ENCODE measurements around the gene LILRA6. TPM values are rescaled to one million over a fixed set of nuclear protein-coding genes. Genes with fewer than 3 reads are reported as not detected.
"Not testable (repeated sequence)": the region's sequence is repeated elsewhere in the genome, so short reads cannot be mapped to it uniquely, and the experiment has no call there.

LILRA6 gene
- total RNA-seq, 2 experiments from 2014 or later = 0.60 TPM; not detected in 1

DNA sequence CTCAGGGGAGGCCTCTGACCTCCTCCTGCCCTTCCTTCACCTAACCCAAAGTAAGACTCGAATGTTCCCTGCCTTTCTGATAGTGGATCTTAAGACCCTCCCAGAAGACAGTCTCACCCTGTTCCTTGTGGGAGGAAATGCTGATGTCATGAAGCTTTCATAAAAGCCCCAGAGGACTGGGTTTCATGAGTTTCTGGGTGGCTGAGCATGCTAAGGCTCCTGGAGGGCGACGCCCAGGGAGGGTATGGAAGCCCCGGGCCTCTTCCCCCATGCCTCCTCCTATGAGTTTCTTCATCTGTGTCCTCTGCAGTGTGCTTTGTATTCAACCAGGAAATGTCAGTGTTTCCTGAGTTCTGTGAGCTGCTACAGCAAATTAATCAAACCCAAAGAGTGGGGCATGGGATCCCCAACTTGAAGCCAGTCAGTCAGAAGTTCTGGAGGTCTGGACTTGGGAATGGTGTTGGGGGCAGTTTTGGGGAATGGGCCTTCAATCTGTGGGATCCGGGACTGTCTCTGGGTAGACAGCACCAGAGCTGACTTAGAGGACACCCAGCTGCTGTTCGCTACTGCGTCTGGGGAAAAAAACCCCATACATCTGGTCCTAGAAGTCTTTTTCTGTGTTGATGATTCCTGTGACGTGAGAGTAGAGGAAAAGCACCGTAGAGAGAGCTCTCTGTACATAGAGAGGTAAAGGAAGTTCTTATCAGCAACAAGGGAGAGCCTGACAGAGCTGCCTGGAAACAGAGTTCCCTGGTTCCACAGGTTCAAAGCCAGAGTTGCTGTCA, 40.3 kb upstream of the LILRA6 start:
- no peak for DNase-seq
- Mint-ChIP-seq H3K36me3 (ENCODE audit: low read depth) (no peaks in the 10 kb centered on the region), H3K27ac (no peak overlapping the region), H3K9me3 (no peaks in the 10 kb centered on the region), H3K4me1 (ENCODE audit: low read depth) (peaks cover 5% of the 10 kb centered on the region), H3K27me3 (peaks cover 45% of the 10 kb centered on the region), H3K4me3 (no peak overlapping the region)
- TF ChIP-seq, protein P1, sequence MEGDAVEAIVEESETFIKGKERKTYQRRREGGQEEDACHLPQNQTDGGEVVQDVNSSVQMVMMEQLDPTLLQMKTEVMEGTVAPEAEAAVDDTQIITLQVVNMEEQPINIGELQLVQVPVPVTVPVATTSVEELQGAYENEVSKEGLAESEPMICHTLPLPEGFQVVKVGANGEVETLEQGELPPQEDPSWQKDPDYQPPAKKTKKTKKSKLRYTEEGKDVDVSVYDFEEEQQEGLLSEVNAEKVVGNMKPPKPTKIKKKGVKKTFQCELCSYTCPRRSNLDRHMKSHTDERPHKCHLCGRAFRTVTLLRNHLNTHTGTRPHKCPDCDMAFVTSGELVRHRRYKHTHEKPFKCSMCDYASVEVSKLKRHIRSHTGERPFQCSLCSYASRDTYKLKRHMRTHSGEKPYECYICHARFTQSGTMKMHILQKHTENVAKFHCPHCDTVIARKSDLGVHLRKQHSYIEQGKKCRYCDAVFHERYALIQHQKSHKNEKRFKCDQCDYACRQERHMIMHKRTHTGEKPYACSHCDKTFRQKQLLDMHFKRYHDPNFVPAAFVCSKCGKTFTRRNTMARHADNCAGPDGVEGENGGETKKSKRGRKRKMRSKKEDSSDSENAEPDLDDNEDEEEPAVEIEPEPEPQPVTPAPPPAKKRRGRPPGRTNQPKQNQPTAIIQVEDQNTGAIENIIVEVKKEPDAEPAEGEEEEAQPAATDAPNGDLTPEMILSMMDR (IDR thresholded peaks at IDR 0.05) = no peak
- ATAC-seq (ENCODE audit: poor library complexity) = no peak
- no peaks in the 10 kb centered on the region for H3K9me3 ChIP-seq (ENCODE audit: control insufficient read depth in 1 of 2, insufficient read depth in 1 of 2, low read length in 2 of 2)
- ChIA-PET CTCF (no interaction called here), POLR2A (no interaction called here)
- intact Hi-C loops (cut with DNase I, micrococcal nuclease) = no loop called here
- peaks cover 7 to 12% of the 10 kb centered on the region in 2 experiments for H3K27me3 ChIP-seq (ENCODE audit: control insufficient read depth in 1 of 2, insufficient read depth in 2 of 2, low read length in 2 of 2)
- peaks cover 2% of the 10 kb centered on the region for H3K4me1 ChIP-seq (ENCODE audit: insufficient read depth, low read length)
- no peaks in the 10 kb centered on the region for H3K36me3 ChIP-seq (ENCODE audit: insufficient read depth, low read length)
- H3K4me3 ChIP-seq (ENCODE audit: low read length) = no peak overlapping the region
- no peak overlapping the region for H3K27ac ChIP-seq (ENCODE audit: low read depth in 1 of 2, low read length in 2 of 2)

GRCh38 chr19:54281729-54282075, 39.1 kb upstream of the LILRA6 start:
- H3K27ac Mint-ChIP-seq; H3K36me3 ChIP-seq (ENCODE audit: insufficient read depth, low read length); H3K36me3 Mint-ChIP-seq (ENCODE audit: low read depth); ATAC-seq (ENCODE audit: poor library complexity); H3K9me3 Mint-ChIP-seq; H3K9me3 ChIP-seq (ENCODE audit: control insufficient read depth in 1 of 2, insufficient read depth in 1 of 2, low read length in 2 of 2); DNase-seq; H3K27me3 ChIP-seq (ENCODE audit: control insufficient read depth in 1 of 2, insufficient read depth in 2 of 2, low read length in 2 of 2); H3K4me1 ChIP-seq (ENCODE audit: insufficient read depth, low read length); CTCF ChIA-PET; H3K27ac ChIP-seq (ENCODE audit: low read depth in 1 of 2, low read length in 2 of 2); intact Hi-C loops (cut with DNase I, micrococcal nuclease); H3K4me1 Mint-ChIP-seq (ENCODE audit: low read depth); H3K4me3 Mint-ChIP-seq; POLR2A ChIA-PET; H3K4me3 ChIP-seq (ENCODE audit: low read length): not testable (repeated sequence)
- H3K27me3 Mint-ChIP-seq = peaks cover 44% of the 10 kb centered on the region

- no peak within 1 kb of the TSS for H3K27ac Mint-ChIP-seq
- H3K4me1 ChIP-seq (ENCODE audit: insufficient read depth, low read length) = peaks cover 2% of the 10 kb centered on the region
- H3K27ac ChIP-seq (ENCODE audit: low read depth in 1 of 2, low read length in 2 of 2) = no peak within 1 kb of the TSS
- peaks cover 7 to 9% of the 10 kb centered on the region in 2 experiments for H3K27me3 ChIP-seq (ENCODE audit: control insufficient read depth in 1 of 2, insufficient read depth in 2 of 2, low read length in 2 of 2)
- H3K4me3 Mint-ChIP-seq = no peak within 1 kb of the TSS
- no peaks in the 10 kb centered on the region for H3K36me3 ChIP-seq (ENCODE audit: insufficient read depth, low read length)
- H3K4me3 ChIP-seq (ENCODE audit: low read length) = peak within 1 kb of the TSS; percentile 29
- ATAC-seq (ENCODE audit: poor library complexity) (no peak), DNase-seq (peak in 2 of 14 experiments; percentile 34 to 38)
- H3K27me3 Mint-ChIP-seq = peaks cover 50% of the 10 kb centered on the region
- ChIA-PET POLR2A (no interaction called here), CTCF (no interaction called here)
- H3K9me3 ChIP-seq (ENCODE audit: control insufficient read depth in 1 of 2, insufficient read depth in 1 of 2, low read length in 2 of 2) = no peaks in the 10 kb centered on the region
- peaks cover 5% of the 10 kb centered on the region for H3K4me1 Mint-ChIP-seq (ENCODE audit: low read depth)
- TF ChIP-seq, protein P1 (IDR thresholded peaks at IDR 0.05) = no peak
- H3K36me3 Mint-ChIP-seq (ENCODE audit: low read depth) = no peaks in the 10 kb centered on the region
- no peaks in the 10 kb centered on the region for H3K9me3 Mint-ChIP-seq
- intact Hi-C loops (cut with DNase I, micrococcal nuclease) = no loop called here
These were observed 38.6 kb upstream of the LILRA6 start, which contains the start of gene LILRB2 for GRCh38 chr19:54281007-54281728. LILRB2 (minus strand) TSS chr19:54281110; CDS start chr19:54280496, 614 bp downstream.

GRCh38 chr19:54280441-54280840, 37.9 kb upstream of the LILRA6 start:
- intact Hi-C loops (cut with DNase I, micrococcal nuclease); H3K9me3 ChIP-seq (ENCODE audit: control insufficient read depth in 1 of 2, insufficient read depth in 1 of 2, low read length in 2 of 2); ATAC-seq (ENCODE audit: poor library complexity); H3K4me1 ChIP-seq (ENCODE audit: insufficient read depth, low read length); POLR2A ChIA-PET; H3K36me3 Mint-ChIP-seq (ENCODE audit: low read depth); H3K36me3 ChIP-seq (ENCODE audit: insufficient read depth, low read length); H3K27me3 ChIP-seq (ENCODE audit: control insufficient read depth in 1 of 2, insufficient read depth in 2 of 2, low read length in 2 of 2); H3K4me1 Mint-ChIP-seq (ENCODE audit: low read depth); H3K9me3 Mint-ChIP-seq; H3K27ac ChIP-seq (ENCODE audit: low read depth in 1 of 2, low read length in 2 of 2); H3K27ac Mint-ChIP-seq; CTCF ChIA-PET; H3K4me3 Mint-ChIP-seq: not testable (repeated sequence)
- H3K27me3 Mint-ChIP-seq = peaks cover 50% of the 10 kb centered on the region
- H3K4me3 ChIP-seq (ENCODE audit: low read length) = peak overlapping the region; percentile 29
- peak in 2 of 14 experiments; percentile 33 to 41 for DNase-seq

GRCh38 chr19:54280025-54280424, 37.4 kb upstream of the LILRA6 start:
- H3K4me3 ChIP-seq (ENCODE audit: low read length) = peak overlapping the region; percentile 29
- intact Hi-C loops (cut with DNase I, micrococcal nuclease); H3K4me3 Mint-ChIP-seq; H3K9me3 ChIP-seq (ENCODE audit: control insufficient read depth in 1 of 2, insufficient read depth in 1 of 2, low read length in 2 of 2); DNase-seq; H3K27ac ChIP-seq (ENCODE audit: low read depth in 1 of 2, low read length in 2 of 2); H3K9me3 Mint-ChIP-seq; POLR2A ChIA-PET; H3K4me1 ChIP-seq (ENCODE audit: insufficient read depth, low read length); ATAC-seq (ENCODE audit: poor library complexity); CTCF ChIA-PET; H3K36me3 Mint-ChIP-seq (ENCODE audit: low read depth); H3K27me3 ChIP-seq (ENCODE audit: control insufficient read depth in 1 of 2, insufficient read depth in 2 of 2, low read length in 2 of 2); H3K4me1 Mint-ChIP-seq (ENCODE audit: low read depth); H3K36me3 ChIP-seq (ENCODE audit: insufficient read depth, low read length); H3K27ac Mint-ChIP-seq: not testable (repeated sequence)
- H3K27me3 Mint-ChIP-seq = peaks cover 50% of the 10 kb centered on the region

Measured in CD4-positive, alpha-beta T cell (primary cell).